H9 (cell line): ENCODE measurements around the gene CORO2B. TPM values are rescaled to one million over a fixed set of nuclear protein-coding genes. Genes with fewer than 3 reads are reported as not detected.

Experiments
- DNase-seq: peaks from one replicate; pipeline ENCODE4 v3.0.0-alpha.2; 2017
- H2AFZ ChIP-seq: one replicate; pipeline ENCODE4 v1.6.1; 2013; ENCODE audit warnings: mild to moderate bottlenecking, low read length, control low read depth, moderate library complexity
- H2AK5ac ChIP-seq: 2 replicates; pipeline ENCODE4 v1.6.1; 2013; ENCODE audit warnings: low read length, control low read depth, mixed read lengths; ENCODE audit not compliant: insufficient read length
- H2BK120ac ChIP-seq: one replicate; pipeline ENCODE4 v1.6.1; 2013; ENCODE audit warnings: low read depth, mild to moderate bottlenecking, low read length, control low read depth, inconsistent platforms; ENCODE audit not compliant: poor library complexity, severe bottlenecking
- H2BK12ac ChIP-seq: 2 replicates; pipeline ENCODE4 v1.6.1; 2013; ENCODE audit warnings: low read length, control low read depth, mixed read lengths, low read depth; ENCODE audit not compliant: insufficient read length
- H2BK15ac ChIP-seq: 2 replicates; pipeline ENCODE4 v1.6.1; 2013; ENCODE audit warnings: low read depth, low read length, control low read depth
- H2BK20ac ChIP-seq: one replicate; pipeline ENCODE4 v1.6.1; 2013; ENCODE audit warnings: low read depth, mild to moderate bottlenecking, low read length, control low read depth, inconsistent platforms; ENCODE audit not compliant: poor library complexity, severe bottlenecking
- H2BK5ac ChIP-seq: 2 replicates; pipeline ENCODE4 v1.6.1; 2013; ENCODE audit warnings: low read length, control low read depth, mixed read lengths; ENCODE audit not compliant: insufficient read length
- H3K14ac ChIP-seq: 2 replicates; pipeline ENCODE4 v1.6.1; 2013; ENCODE audit warnings: low read length, control low read depth; ENCODE audit not compliant: insufficient read depth
- H3K18ac ChIP-seq: 2 replicates; pipeline ENCODE4 v1.6.1; 2013; ENCODE audit warnings: low read depth, mild to moderate bottlenecking, mixed read lengths, low read length, control low read depth; ENCODE audit not compliant: insufficient read length
- H3K23ac ChIP-seq: 2 replicates; pipeline ENCODE4 v1.6.1; 2013; ENCODE audit warnings: low read length, control low read depth, mixed read lengths, low read depth; ENCODE audit not compliant: insufficient read length
- H3K23me2 ChIP-seq: 2 replicates; pipeline ENCODE4 v1.6.1; 2013; ENCODE audit warnings: low read depth, mild to moderate bottlenecking, mixed read lengths, low read length, control low read depth; ENCODE audit not compliant: insufficient read length, poor library complexity, severe bottlenecking
- H3K27ac ChIP-seq: 2 replicates; pipeline ENCODE4 v1.5.1; 2013; ENCODE audit warnings: low read length, control low read depth, mixed read lengths, low read depth; ENCODE audit not compliant: insufficient read length
- H3K27me3 ChIP-seq: 2 replicates; pipeline ENCODE4 v1.6.1; 2013; ENCODE audit warnings: low read length, control low read depth, inconsistent platforms; ENCODE audit not compliant: insufficient read depth
- H3K4ac ChIP-seq: 2 replicates; pipeline ENCODE4 v1.6.1; 2013; ENCODE audit warnings: low read depth, mild to moderate bottlenecking, control low read depth, inconsistent platforms, low read length, moderate library complexity
- H3K4me1 ChIP-seq: 2 replicates; pipeline ENCODE4 v1.6.1; 2013; ENCODE audit warnings: low read length, control low read depth, inconsistent platforms; ENCODE audit not compliant: insufficient read depth
- H3K4me2 ChIP-seq: 2 replicates; pipeline ENCODE4 v1.6.1; 2013; ENCODE audit warnings: low read length, control low read depth, mixed read lengths; ENCODE audit not compliant: insufficient read length, insufficient read depth
- H3K56ac ChIP-seq: 2 replicates; pipeline ENCODE4 v1.6.1; 2013; ENCODE audit warnings: low read depth, mild to moderate bottlenecking, mixed read lengths, low read length, control low read depth; ENCODE audit not compliant: insufficient read length
- H3K79me1 ChIP-seq: 2 replicates; pipeline ENCODE4 v1.6.1; 2013; ENCODE audit warnings: low read depth, mild to moderate bottlenecking, moderate library complexity, low read length, control low read depth, inconsistent platforms; ENCODE audit not compliant: insufficient read depth, poor library complexity, severe bottlenecking
- H3K79me2 ChIP-seq: 2 replicates; pipeline ENCODE4 v1.6.1; 2013; ENCODE audit warnings: low read length, control low read depth, inconsistent platforms; ENCODE audit not compliant: insufficient read depth
- H3K9ac ChIP-seq: 2 replicates; pipeline ENCODE4 v1.6.1; 2013; ENCODE audit warnings: low read length, control low read depth, mixed read lengths; ENCODE audit not compliant: insufficient read length; ENCODE audit errors: extremely low read depth
- H3K9me3 ChIP-seq: one replicate; pipeline ENCODE4 v1.6.1; 2013; ENCODE audit warnings: low read depth, low read length, inconsistent platforms; ENCODE audit not compliant: control insufficient read depth
- H3T11ph ChIP-seq: one replicate; pipeline ENCODE4 v1.6.1; 2013; ENCODE audit warnings: mild to moderate bottlenecking, low read length, control low read depth, inconsistent platforms
- H4K20me1 ChIP-seq: one replicate; pipeline ENCODE4 v1.6.1; 2013; ENCODE audit not compliant: control insufficient read depth, insufficient read length, insufficient read depth
- H4K5ac ChIP-seq: 2 replicates; pipeline ENCODE4 v1.6.1; 2013; ENCODE audit warnings: low read depth, mild to moderate bottlenecking, mixed read lengths, low read length, control low read depth; ENCODE audit not compliant: insufficient read length
- H4K8ac ChIP-seq: replicated peaks from 2 replicates; pipeline ENCODE4 v1.6.1; 2013; ENCODE audit warnings: low read length, control low read depth, mixed read lengths, low read depth; ENCODE audit not compliant: insufficient read length
- H4K91ac ChIP-seq: 2 replicates; pipeline ENCODE4 v1.6.1; 2013; ENCODE audit warnings: low read depth, mild to moderate bottlenecking, moderate library complexity, mixed read lengths, low read length, control low read depth; ENCODE audit not compliant: insufficient read length
- H3K27ac Mint-ChIP-seq, 3 experiments: 2 replicates in 2 of 3; 3 replicates in 1 of 3; pipeline ENCODE4 v1.8.0; 2020 to 2021; ENCODE audit warnings: mixed read lengths in 3 of 3, mild to moderate bottlenecking in 1 of 3, moderate library complexity in 1 of 3
- H3K27me3 Mint-ChIP-seq: 2 replicates; pipeline ENCODE4 v1.8.0; 2021; ENCODE audit warnings: low read depth, mild to moderate bottlenecking, moderate library complexity, mixed read lengths
- H3K36me3 Mint-ChIP-seq, 3 experiments: 2 replicates in 2 of 3; 3 replicates in 1 of 3; pipeline ENCODE4 v1.8.0; 2020 to 2021; ENCODE audit warnings: low read depth in 3 of 3, mixed read lengths in 3 of 3; ENCODE audit not compliant: insufficient read depth in 1 of 3
- H3K4me1 Mint-ChIP-seq, 2 experiments: 2 replicates each; pipeline ENCODE4 v1.8.0; 2020; ENCODE audit warnings: mixed read lengths in 2 of 2
- H3K4me3 Mint-ChIP-seq, 2 experiments: 2 replicates in 1 of 2; 3 replicates in 1 of 2; pipeline ENCODE4 v1.8.0; 2020 to 2021; ENCODE audit warnings: mild to moderate bottlenecking in 2 of 2, mixed read lengths in 2 of 2, moderate library complexity in 1 of 2
- H3K9me3 Mint-ChIP-seq, 2 experiments: 2 replicates in 1 of 2; 3 replicates in 1 of 2; pipeline ENCODE4 v1.8.0; 2020; ENCODE audit warnings: mild to moderate bottlenecking in 2 of 2, mixed read lengths in 2 of 2, moderate library complexity in 1 of 2
- WGBS: extraction: QIAGEN DNeasy Blood & Tissue Kit; methylation state at CpG from one replicate; pipeline ENCODE4 v1.1.7; 2013; ENCODE audit warnings: missing lambda C conversion rate, low lambda C conversion rate, mixed read lengths; ENCODE audit not compliant: insufficient read length; ENCODE audit errors: extremely low coverage; 5-methylcytosine and 5-hydroxymethylcytosine counted together
- total RNA-seq: library from RNA; stranded (reverse); gene quantifications from 2 replicates; pipeline ENCODE4 v1.2.1, GENCODE V29; 2021
- TF ChIP-seq, protein P1 (sequence below): fragments of 200-600 bp; sonication (generic); conservative IDR thresholded peaks from 3 replicates; pipeline ENCODE4 v1.8.0; 2021; ENCODE audit warnings: antibody characterized with exemption, mild to moderate bottlenecking

Gene CORO2B
- total RNA-seq, 1 experiment from 2014 or later, result 3.1 TPM

DNA sequence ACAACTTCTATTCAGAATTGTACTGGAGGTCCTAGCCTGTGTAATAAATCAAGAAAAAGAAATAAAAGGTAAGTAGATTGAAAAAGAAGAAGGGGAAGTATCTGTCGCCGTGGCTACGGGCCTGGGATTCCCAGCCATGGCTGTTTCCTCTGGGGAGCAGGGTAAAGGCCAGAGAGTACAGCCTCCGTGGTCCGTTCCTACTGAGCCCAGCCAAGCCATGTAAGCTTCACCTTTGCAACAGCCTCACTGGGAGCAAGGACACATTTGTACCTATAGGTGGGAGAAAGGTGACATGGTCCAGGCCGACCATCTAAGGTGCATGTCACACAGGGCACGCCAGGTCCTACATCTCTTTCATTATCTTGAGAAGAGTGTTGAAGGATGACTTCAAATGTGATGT is 170.6 kb downstream of the CORO2B start:
- Histone ChIP-seq H3K79me2 (no peaks in the 10 kb centered on the region), H3K23ac (no peak overlapping the region)

More for the DNA sequence above, 170.6 kb downstream of the CORO2B start:
- Histone ChIP-seq H2BK20ac (no peak overlapping the region), H2AK5ac (no peak overlapping the region), H4K8ac (no peak overlapping the region), H3K4me1 (no peaks in the 10 kb centered on the region), H3K4ac (no peak overlapping the region), H3K27me3 (no peaks in the 10 kb centered on the region), H4K5ac (no peak overlapping the region), H3K79me1 (no peaks in the 10 kb centered on the region), H3K56ac (no peak overlapping the region), H3T11ph (no peak overlapping the region), H3K4me2 (no peak overlapping the region), H2AFZ (no peak overlapping the region), H2BK12ac (no peak overlapping the region), H3K14ac (no peak overlapping the region), H3K9ac (no peak overlapping the region), H4K91ac (no peak overlapping the region), H3K27ac (no peak overlapping the region), H3K9me3 (no peaks in the 10 kb centered on the region), H2BK5ac (no peak overlapping the region), H3K18ac (no peak overlapping the region), H3K23me2 (no peaks in the 10 kb centered on the region), H4K20me1 (no peaks in the 10 kb centered on the region), H2BK15ac (no peak overlapping the region), H2BK120ac (no peak overlapping the region)
- no peaks in the 10 kb centered on the region for H3K27me3 Mint-ChIP-seq
- no peak for DNase-seq
- H3K4me1 Mint-ChIP-seq, result no peaks in the 10 kb centered on the region
- H3K36me3 Mint-ChIP-seq, result no peaks in the 10 kb centered on the region
- no peak overlapping the region; a peak in 1 of 7 replicates for H3K27ac Mint-ChIP-seq
- no CpG with 5 or more reads among the region's 7 CpGs for WGBS
- no peak overlapping the region for H3K4me3 Mint-ChIP-seq
- TF ChIP-seq, protein P1, sequence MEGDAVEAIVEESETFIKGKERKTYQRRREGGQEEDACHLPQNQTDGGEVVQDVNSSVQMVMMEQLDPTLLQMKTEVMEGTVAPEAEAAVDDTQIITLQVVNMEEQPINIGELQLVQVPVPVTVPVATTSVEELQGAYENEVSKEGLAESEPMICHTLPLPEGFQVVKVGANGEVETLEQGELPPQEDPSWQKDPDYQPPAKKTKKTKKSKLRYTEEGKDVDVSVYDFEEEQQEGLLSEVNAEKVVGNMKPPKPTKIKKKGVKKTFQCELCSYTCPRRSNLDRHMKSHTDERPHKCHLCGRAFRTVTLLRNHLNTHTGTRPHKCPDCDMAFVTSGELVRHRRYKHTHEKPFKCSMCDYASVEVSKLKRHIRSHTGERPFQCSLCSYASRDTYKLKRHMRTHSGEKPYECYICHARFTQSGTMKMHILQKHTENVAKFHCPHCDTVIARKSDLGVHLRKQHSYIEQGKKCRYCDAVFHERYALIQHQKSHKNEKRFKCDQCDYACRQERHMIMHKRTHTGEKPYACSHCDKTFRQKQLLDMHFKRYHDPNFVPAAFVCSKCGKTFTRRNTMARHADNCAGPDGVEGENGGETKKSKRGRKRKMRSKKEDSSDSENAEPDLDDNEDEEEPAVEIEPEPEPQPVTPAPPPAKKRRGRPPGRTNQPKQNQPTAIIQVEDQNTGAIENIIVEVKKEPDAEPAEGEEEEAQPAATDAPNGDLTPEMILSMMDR, result no peak
- peaks cover 0 to 3% of the 10 kb centered on the region in 2 experiments; a peak in 1 of 5 replicates for H3K9me3 Mint-ChIP-seq
